Measurements from ENCODE around the gene NFAT5. TPM values are rescaled to one million over a fixed set of nuclear protein-coding genes. Genes with fewer than 3 reads are reported as not detected.

The NFAT5 gene
- total RNA-seq, 1 experiment from 2014 or later = 21.0 TPM

GRCh38 chr16:69699915-69700314 lies 134.1 kb downstream of the NFAT5 start:
- no peak overlapping the region for H4K8ac ChIP-seq (replicated peaks; ENCODE audit: insufficient read length, low read depth, low read length)
- no CpG with 5 or more reads among the region's 1 CpG for WGBS (ENCODE audit: extremely low coverage, insufficient read length, low lambda C conversion rate)
- H2BK20ac ChIP-seq (ENCODE audit: low read depth, low read length, poor library complexity, severe bottlenecking) = no peak overlapping the region
- H3K79me2 ChIP-seq (ENCODE audit: insufficient read depth, low read length) = no peaks in the 10 kb centered on the region
- Mint-ChIP-seq H3K9me3 (no peaks in the 10 kb centered on the region), H3K4me1 (peaks cover 4% of the 10 kb centered on the region in 2 experiments), H3K27me3 (ENCODE audit: low read depth) (no peaks in the 10 kb centered on the region), H3K36me3 (ENCODE audit: insufficient read depth in 1 of 3, low read depth in 3 of 3) (peaks cover 0 to 13% (median 5%) of the 10 kb centered on the region in 3 experiments; a peak in 3 of 7 replicates), H3K27ac (no peak overlapping the region), H3K4me3 (no peak overlapping the region)
- no peaks in the 10 kb centered on the region for H4K20me1 ChIP-seq (ENCODE audit: control insufficient read depth, insufficient read depth, insufficient read length)
- H2BK5ac ChIP-seq (ENCODE audit: insufficient read length, low read length) = no peak overlapping the region
- no peak overlapping the region for H2AK5ac ChIP-seq (ENCODE audit: insufficient read length, low read length)
- no peak overlapping the region for H4K5ac ChIP-seq (ENCODE audit: insufficient read length, low read depth, low read length)
- H2AFZ ChIP-seq (ENCODE audit: low read length) = no peak overlapping the region
- H3K56ac ChIP-seq (ENCODE audit: insufficient read length, low read depth, low read length) = no peak overlapping the region
- H3K27ac ChIP-seq (ENCODE audit: insufficient read length, low read depth, low read length) = no peak overlapping the region
- H3K79me1 ChIP-seq (ENCODE audit: insufficient read depth, low read depth, low read length, poor library complexity, severe bottlenecking) = no peaks in the 10 kb centered on the region
- no peak overlapping the region for H3K9ac ChIP-seq (ENCODE audit: extremely low read depth, insufficient read length, low read length)
- no peak overlapping the region for H3K4me2 ChIP-seq (ENCODE audit: insufficient read depth, insufficient read length, low read length)
- H2BK120ac ChIP-seq (ENCODE audit: low read depth, low read length, poor library complexity, severe bottlenecking) = no peak overlapping the region
- TF ChIP-seq, protein P1, sequence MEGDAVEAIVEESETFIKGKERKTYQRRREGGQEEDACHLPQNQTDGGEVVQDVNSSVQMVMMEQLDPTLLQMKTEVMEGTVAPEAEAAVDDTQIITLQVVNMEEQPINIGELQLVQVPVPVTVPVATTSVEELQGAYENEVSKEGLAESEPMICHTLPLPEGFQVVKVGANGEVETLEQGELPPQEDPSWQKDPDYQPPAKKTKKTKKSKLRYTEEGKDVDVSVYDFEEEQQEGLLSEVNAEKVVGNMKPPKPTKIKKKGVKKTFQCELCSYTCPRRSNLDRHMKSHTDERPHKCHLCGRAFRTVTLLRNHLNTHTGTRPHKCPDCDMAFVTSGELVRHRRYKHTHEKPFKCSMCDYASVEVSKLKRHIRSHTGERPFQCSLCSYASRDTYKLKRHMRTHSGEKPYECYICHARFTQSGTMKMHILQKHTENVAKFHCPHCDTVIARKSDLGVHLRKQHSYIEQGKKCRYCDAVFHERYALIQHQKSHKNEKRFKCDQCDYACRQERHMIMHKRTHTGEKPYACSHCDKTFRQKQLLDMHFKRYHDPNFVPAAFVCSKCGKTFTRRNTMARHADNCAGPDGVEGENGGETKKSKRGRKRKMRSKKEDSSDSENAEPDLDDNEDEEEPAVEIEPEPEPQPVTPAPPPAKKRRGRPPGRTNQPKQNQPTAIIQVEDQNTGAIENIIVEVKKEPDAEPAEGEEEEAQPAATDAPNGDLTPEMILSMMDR (conservative IDR thresholded peaks at IDR 0.05) = no peak
- no peak overlapping the region for H3T11ph ChIP-seq (ENCODE audit: low read length)
- no peak overlapping the region for H2BK12ac ChIP-seq (ENCODE audit: insufficient read length, low read depth, low read length)
- no peaks in the 10 kb centered on the region for H3K27me3 ChIP-seq (ENCODE audit: insufficient read depth, low read length)
- no peak overlapping the region for H2BK15ac ChIP-seq (ENCODE audit: low read depth, low read length)
- H3K4me1 ChIP-seq (ENCODE audit: insufficient read depth, low read length) = no peaks in the 10 kb centered on the region
- no peaks in the 10 kb centered on the region for H3K23me2 ChIP-seq (ENCODE audit: insufficient read length, low read depth, low read length, poor library complexity, severe bottlenecking)
- H3K23ac ChIP-seq (ENCODE audit: insufficient read length, low read depth, low read length) = no peak overlapping the region
- no peak overlapping the region for H3K4ac ChIP-seq (ENCODE audit: low read depth, low read length)
- H3K18ac ChIP-seq (ENCODE audit: insufficient read length, low read depth, low read length) = no peak overlapping the region
- H3K9me3 ChIP-seq (ENCODE audit: control insufficient read depth, low read depth, low read length) = no peaks in the 10 kb centered on the region
- no peak overlapping the region for H4K91ac ChIP-seq (ENCODE audit: insufficient read length, low read depth, low read length)
- no peak for DNase-seq
- no peak overlapping the region for H3K14ac ChIP-seq (ENCODE audit: insufficient read depth, low read length)

Data from H9 (cell line).